CD4-positive, alpha-beta T cell treated with Interleukin-15 for 4 hours (primary cell): Measurements from ENCODE around the gene RDX.
A peak's percentile ranks its signal among the peaks of the same experiment; 100 is the strongest.
"Not testable (repeated sequence)": the region's sequence is repeated elsewhere in the genome, so short reads cannot be mapped to it uniquely, and the experiment has no call there.

ENCODE experiments used
- DNase-seq: peaks from one replicate; pipeline ENCODE4 v3.0.0-alpha.2; 2020; ENCODE audit warnings: low spot score

Gene RDX

GRCh38 chr11:110296226-110297075 lies at the start of gene RDX:
TSS of gene RDX (minus strand) at chr11:110296614. CDS start at chr11:110279692, 16,922 bp downstream.
- DNase-seq: peak; percentile 46

DNA sequence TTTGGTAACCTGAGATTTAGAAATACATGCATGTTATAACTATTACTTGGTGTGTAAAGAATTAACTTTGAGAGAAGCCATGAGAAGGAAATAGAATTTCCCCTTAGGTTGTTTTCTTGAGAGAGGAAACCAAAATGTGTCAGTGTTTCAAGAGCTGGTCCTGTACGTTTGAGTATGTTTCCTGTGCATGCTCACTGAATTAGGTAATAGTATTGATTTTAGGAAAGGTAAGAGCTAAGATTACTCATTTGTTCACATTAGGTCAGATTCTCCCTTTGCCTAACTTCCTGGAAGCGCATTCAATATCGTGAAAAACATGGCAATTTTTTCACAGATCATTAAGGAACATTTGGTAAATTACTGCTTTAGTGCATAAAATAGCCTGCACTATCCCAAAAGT lies 49.3 kb upstream of the RDX start:
- peak; percentile 12 for DNase-seq

GRCh38 chr11:110340436-110340835 lies 44.0 kb upstream of the RDX start:
- DNase-seq: no peak

GRCh38 chr11:110339456-110340250 lies 43.2 kb upstream of the RDX start:
- no peak for DNase-seq

DNA sequence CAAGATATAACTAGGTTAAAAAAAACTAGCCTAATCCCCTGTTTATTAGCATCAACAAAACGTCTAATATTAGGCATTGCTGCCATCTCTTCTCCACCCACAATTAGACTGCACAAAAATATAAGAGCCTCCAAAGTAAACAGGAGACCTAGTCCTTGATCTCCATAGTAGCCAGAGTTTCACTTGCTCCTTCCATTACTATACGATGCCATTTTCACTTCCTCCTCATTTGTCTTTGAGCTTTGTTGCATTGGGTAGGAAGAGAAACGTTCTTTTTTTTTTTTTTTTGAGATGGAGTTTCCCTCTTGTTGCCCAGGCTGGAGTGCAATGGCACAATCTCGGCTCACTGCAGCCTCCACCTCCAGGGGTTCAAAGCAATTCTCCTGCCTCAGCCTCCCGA lies 42.3 kb upstream of the RDX start:
- DNase-seq: no peak

DNA sequence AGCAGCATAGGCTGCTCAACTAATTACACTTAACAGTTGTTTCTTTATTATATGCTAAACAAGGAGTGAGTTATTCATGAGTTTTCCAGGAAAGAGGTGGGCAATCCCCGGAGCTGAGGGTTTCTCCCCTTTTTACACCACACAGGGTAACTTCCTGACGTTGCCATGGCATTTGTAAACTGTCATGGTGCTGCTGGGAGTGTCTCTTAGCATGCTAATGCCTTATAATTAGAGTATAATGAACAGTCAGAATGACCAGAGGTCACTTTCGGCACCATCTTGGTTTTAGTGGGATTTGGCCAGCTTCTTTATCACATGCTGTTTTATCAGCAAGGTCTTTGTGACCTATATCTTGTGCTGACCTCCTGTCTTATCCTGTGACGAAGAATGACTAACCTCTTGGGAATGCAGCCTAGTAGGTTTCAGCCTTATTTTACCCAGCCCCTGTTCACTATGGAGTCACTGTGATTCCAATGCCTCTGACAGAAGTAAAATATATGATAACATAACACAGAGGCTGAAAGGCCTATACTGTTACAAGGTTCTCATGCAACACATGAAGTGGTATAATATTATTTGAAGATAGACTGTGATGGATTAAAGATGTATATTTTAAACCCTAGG lies 41.3 kb upstream of the RDX start:
- peak; percentile 38 for DNase-seq

- DNase-seq: no peak
These were observed 39.6 kb upstream of the RDX start for GRCh38 chr11:110336054-110336453.

DNA sequence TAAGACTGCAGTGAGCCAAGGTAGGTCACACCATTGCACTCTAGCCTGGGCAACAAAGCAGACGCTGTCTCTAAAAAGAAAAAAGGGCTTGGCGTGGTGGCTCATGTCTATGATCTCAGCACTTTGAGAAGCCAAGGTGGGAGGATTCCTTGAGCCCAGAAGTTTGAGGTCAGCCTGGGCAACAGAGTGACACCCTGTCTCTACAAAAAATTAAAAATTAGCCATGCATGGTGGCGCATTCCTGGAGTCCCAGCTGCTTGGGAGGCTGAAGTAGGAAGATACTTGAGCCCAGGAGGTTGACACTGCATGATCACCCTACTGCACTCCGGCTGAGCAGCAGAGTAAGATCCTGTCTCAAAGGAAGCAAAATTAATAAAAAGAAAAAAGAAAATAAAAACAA lies 38.9 kb upstream of the RDX start:
- DNase-seq: no peak

- DNase-seq: no peak
These were observed 35.2 kb upstream of the RDX start for GRCh38 chr11:110331626-110332025.

DNA sequence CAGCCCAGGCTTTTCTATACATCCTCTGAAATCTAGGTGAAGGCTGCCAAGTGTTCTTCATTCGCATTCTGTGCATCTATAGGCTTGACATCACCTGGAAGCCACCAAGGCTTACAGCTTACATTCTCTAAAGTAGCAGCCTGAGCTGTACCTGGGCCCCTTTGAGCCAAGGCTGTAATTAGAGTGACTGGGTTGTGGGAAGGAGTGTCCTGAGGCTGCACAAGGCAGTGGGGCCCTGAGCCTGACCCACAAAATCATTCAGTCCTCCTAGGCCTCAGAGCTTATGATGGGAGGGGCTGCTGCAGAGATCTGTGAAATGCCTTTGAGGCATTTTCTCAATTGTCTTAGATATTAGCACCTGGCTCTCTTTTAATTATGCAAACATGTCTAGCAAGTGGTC lies 33.0 kb upstream of the RDX start:
- DNase-seq: no peak

GRCh38 chr11:110327508-110327907 lies 31.1 kb upstream of the RDX start:
- no peak for DNase-seq

GRCh38 chr11:110323786-110324185 lies 27.4 kb upstream of the RDX start:
- no peak for DNase-seq

- no peak for DNase-seq
These were observed 23.1 kb upstream of the RDX start for GRCh38 chr11:110319501-110319900.

DNA sequence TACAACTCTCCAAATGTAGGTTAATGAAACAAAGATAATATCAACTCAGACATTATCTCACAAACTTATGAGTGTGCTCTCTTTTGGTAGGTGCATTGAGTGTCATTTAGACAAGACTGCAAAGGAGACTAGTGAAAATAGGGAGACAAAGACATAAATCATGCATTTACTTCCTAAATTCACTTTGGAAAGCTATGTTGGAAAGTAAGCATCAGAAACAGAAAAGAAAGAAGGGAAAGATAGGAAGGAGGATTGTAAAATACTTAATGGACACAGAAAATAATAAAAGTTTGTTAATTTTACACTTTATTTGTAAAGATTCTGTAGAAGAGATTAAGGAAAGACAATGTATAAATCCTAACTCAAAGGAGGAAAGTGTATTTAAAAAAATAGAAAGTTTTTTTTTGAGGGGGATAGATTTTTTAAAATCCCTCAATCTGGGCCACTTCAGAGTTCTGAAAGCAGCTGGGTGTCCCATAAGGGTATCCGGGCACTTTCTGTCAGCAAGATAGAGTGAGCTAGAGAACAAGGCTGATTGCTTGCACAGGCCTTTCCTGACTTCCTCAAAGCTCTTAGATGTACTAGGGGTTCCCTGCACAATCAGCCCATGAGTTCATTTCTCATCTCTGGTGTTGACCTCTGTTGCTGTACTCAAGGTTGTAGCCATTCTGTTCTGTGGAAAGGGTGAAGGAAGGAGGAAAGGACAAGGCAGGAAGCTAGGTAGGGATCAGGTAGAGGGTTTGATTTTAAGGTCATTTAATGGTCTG lies 22.4 kb upstream of the RDX start:
- DNase-seq: no peak

DNA sequence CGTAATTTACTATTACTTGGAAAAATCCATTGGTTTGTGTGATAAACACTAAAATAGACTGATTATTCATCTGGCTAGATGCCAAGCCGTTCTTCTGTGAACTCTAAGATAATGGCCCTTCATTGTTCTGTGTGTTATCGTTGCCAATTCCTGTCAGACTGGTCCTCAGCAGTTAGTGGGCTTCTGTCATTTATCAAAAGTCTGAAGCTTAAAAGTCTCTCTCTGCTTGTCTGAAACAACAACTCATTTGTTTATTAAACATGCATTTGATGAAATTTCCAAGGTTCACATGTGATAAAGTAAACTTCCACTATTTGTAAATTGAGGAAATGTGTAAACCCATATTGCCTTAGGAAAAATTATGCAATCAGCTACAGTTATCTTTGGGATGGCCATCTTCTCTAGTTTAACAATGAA lies 21.1 kb upstream of the RDX start:
- no peak for DNase-seq

DNA sequence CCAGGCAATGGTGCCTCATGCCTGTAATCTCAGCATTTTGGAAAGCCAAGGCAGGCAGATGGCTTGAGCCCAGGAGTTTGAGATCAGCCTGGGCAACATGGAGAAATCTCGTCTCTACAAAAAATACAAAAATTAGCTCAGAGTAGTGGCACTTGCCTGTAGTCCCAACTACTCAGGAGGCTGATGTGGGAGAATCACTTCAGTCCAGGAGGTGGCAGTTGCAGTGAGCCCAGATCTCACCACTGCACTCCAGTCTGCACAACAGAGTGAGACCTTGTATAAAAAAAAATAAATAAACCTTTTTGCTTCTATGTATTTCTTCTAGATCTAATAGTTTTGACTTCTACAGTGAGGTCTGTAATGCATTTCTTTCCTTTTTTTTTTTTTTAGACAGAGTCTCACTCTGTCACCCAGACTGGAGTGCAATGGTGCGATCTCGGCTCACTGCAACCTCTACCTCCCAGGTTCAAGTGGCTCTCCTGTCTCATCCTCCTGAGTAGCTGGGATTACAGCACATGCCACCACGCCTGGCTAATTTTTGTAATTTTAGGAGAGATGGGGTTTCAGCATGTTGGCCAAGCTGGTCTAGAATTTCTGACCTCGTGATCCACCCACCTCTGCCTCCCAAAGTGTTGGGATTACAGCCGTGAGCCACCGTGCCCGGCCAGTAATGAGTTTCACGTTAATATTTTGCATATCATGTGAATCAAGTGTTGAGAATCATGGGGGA lies 18.1 kb upstream of the RDX start:
- no peak for DNase-seq

DNA sequence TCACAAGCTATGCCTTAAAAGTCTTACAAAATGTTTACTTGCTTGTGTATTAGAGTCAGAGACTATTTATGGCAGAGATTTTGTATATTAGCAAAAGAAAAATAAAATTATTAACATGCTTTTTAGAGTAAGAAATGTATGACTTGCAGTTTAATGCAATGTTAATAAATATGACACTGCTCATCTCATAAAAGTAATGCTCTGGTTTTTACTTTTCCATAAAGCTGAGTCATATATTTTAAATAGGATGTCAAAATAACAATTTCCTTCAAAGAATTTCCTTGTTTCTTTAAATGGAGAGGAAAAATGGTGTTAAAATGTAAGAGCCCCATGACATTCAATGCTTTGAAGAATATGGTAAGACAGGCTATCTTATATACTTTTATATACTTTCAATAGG lies 16.3 kb upstream of the RDX start:
- DNase-seq: no peak

DNA sequence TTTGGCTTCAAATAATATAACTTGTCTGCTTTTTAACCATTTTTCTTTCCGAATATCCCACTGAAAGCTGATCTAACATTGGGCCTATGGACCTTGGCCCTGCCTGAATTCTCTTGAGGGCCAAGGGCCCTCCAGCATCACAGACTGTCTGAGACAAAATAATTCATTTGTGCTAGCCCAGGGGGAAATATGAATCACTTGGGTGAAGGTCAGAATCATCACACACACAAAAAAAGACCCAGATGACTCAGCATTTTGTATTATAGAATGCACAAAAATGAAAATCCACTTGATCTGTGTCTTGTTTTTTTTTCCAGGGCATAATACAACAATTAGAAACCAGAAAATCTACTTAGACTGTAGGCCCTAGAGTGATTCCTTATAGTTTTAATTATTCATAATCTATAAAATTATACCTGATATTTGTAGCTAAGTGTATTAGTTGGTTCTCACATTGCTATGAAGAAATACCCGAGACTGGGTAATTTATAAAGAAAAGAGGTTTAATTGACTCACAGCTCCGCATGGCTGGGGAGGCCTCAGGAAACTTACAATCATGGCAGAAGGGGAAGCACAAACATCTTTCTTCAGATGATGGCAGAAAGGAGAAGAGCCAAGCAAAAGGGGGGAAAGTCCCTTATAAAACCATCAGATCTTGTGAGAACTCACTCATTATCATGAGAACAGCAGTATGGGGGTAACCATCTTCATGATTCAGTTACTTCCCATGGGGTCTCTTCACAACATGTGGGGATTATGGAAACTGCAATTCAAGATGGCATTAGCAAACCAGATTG lies 15.6 kb upstream of the RDX start:
- DNase-seq: no peak

- no peak for DNase-seq
These were observed 11.7 kb upstream of the RDX start for GRCh38 chr11:110308071-110308470.

- DNase-seq: not testable (repeated sequence)
These were observed 9.6 kb upstream of the RDX start for GRCh38 chr11:110306019-110306388.
